H9 (cell line): ENCODE measurements around the gene IMMP2L. TPM values are rescaled to one million over a fixed set of nuclear protein-coding genes. Genes with fewer than 3 reads are reported as not detected.

Source experiments
- DNase-seq: peaks from one replicate; pipeline ENCODE4 v3.0.0-alpha.2; 2017
- H2AFZ ChIP-seq: one replicate; pipeline ENCODE4 v1.6.1; 2013; ENCODE audit warnings: mild to moderate bottlenecking, low read length, control low read depth, moderate library complexity
- H2AK5ac ChIP-seq: 2 replicates; pipeline ENCODE4 v1.6.1; 2013; ENCODE audit warnings: low read length, control low read depth, mixed read lengths; ENCODE audit not compliant: insufficient read length
- H2BK120ac ChIP-seq: one replicate; pipeline ENCODE4 v1.6.1; 2013; ENCODE audit warnings: low read depth, mild to moderate bottlenecking, low read length, control low read depth, inconsistent platforms; ENCODE audit not compliant: poor library complexity, severe bottlenecking
- H2BK12ac ChIP-seq: 2 replicates; pipeline ENCODE4 v1.6.1; 2013; ENCODE audit warnings: low read length, control low read depth, mixed read lengths, low read depth; ENCODE audit not compliant: insufficient read length
- H2BK15ac ChIP-seq: 2 replicates; pipeline ENCODE4 v1.6.1; 2013; ENCODE audit warnings: low read depth, low read length, control low read depth
- H2BK20ac ChIP-seq: one replicate; pipeline ENCODE4 v1.6.1; 2013; ENCODE audit warnings: low read depth, mild to moderate bottlenecking, low read length, control low read depth, inconsistent platforms; ENCODE audit not compliant: poor library complexity, severe bottlenecking
- H2BK5ac ChIP-seq: 2 replicates; pipeline ENCODE4 v1.6.1; 2013; ENCODE audit warnings: low read length, control low read depth, mixed read lengths; ENCODE audit not compliant: insufficient read length
- H3K14ac ChIP-seq: 2 replicates; pipeline ENCODE4 v1.6.1; 2013; ENCODE audit warnings: low read length, control low read depth; ENCODE audit not compliant: insufficient read depth
- H3K18ac ChIP-seq: 2 replicates; pipeline ENCODE4 v1.6.1; 2013; ENCODE audit warnings: low read depth, mild to moderate bottlenecking, mixed read lengths, low read length, control low read depth; ENCODE audit not compliant: insufficient read length
- H3K23ac ChIP-seq: 2 replicates; pipeline ENCODE4 v1.6.1; 2013; ENCODE audit warnings: low read length, control low read depth, mixed read lengths, low read depth; ENCODE audit not compliant: insufficient read length
- H3K23me2 ChIP-seq: 2 replicates; pipeline ENCODE4 v1.6.1; 2013; ENCODE audit warnings: low read depth, mild to moderate bottlenecking, mixed read lengths, low read length, control low read depth; ENCODE audit not compliant: insufficient read length, poor library complexity, severe bottlenecking
- H3K27ac ChIP-seq: 2 replicates; pipeline ENCODE4 v1.5.1; 2013; ENCODE audit warnings: low read length, control low read depth, mixed read lengths, low read depth; ENCODE audit not compliant: insufficient read length
- H3K27me3 ChIP-seq: 2 replicates; pipeline ENCODE4 v1.6.1; 2013; ENCODE audit warnings: low read length, control low read depth, inconsistent platforms; ENCODE audit not compliant: insufficient read depth
- H3K4ac ChIP-seq: 2 replicates; pipeline ENCODE4 v1.6.1; 2013; ENCODE audit warnings: low read depth, mild to moderate bottlenecking, control low read depth, inconsistent platforms, low read length, moderate library complexity
- H3K4me1 ChIP-seq: 2 replicates; pipeline ENCODE4 v1.6.1; 2013; ENCODE audit warnings: low read length, control low read depth, inconsistent platforms; ENCODE audit not compliant: insufficient read depth
- H3K4me2 ChIP-seq: 2 replicates; pipeline ENCODE4 v1.6.1; 2013; ENCODE audit warnings: low read length, control low read depth, mixed read lengths; ENCODE audit not compliant: insufficient read length, insufficient read depth
- H3K56ac ChIP-seq: 2 replicates; pipeline ENCODE4 v1.6.1; 2013; ENCODE audit warnings: low read depth, mild to moderate bottlenecking, mixed read lengths, low read length, control low read depth; ENCODE audit not compliant: insufficient read length
- H3K79me1 ChIP-seq: 2 replicates; pipeline ENCODE4 v1.6.1; 2013; ENCODE audit warnings: low read depth, mild to moderate bottlenecking, moderate library complexity, low read length, control low read depth, inconsistent platforms; ENCODE audit not compliant: insufficient read depth, poor library complexity, severe bottlenecking
- H3K79me2 ChIP-seq: 2 replicates; pipeline ENCODE4 v1.6.1; 2013; ENCODE audit warnings: low read length, control low read depth, inconsistent platforms; ENCODE audit not compliant: insufficient read depth
- H3K9ac ChIP-seq: 2 replicates; pipeline ENCODE4 v1.6.1; 2013; ENCODE audit warnings: low read length, control low read depth, mixed read lengths; ENCODE audit not compliant: insufficient read length; ENCODE audit errors: extremely low read depth
- H3K9me3 ChIP-seq: one replicate; pipeline ENCODE4 v1.6.1; 2013; ENCODE audit warnings: low read depth, low read length, inconsistent platforms; ENCODE audit not compliant: control insufficient read depth
- H3T11ph ChIP-seq: one replicate; pipeline ENCODE4 v1.6.1; 2013; ENCODE audit warnings: mild to moderate bottlenecking, low read length, control low read depth, inconsistent platforms
- H4K20me1 ChIP-seq: one replicate; pipeline ENCODE4 v1.6.1; 2013; ENCODE audit not compliant: control insufficient read depth, insufficient read length, insufficient read depth
- H4K5ac ChIP-seq: 2 replicates; pipeline ENCODE4 v1.6.1; 2013; ENCODE audit warnings: low read depth, mild to moderate bottlenecking, mixed read lengths, low read length, control low read depth; ENCODE audit not compliant: insufficient read length
- H4K8ac ChIP-seq: replicated peaks from 2 replicates; pipeline ENCODE4 v1.6.1; 2013; ENCODE audit warnings: low read length, control low read depth, mixed read lengths, low read depth; ENCODE audit not compliant: insufficient read length
- H4K91ac ChIP-seq: 2 replicates; pipeline ENCODE4 v1.6.1; 2013; ENCODE audit warnings: low read depth, mild to moderate bottlenecking, moderate library complexity, mixed read lengths, low read length, control low read depth; ENCODE audit not compliant: insufficient read length
- H3K27ac Mint-ChIP-seq, 3 experiments: 2 replicates in 2 of 3; 3 replicates in 1 of 3; pipeline ENCODE4 v1.8.0; 2020 to 2021; ENCODE audit warnings: mixed read lengths in 3 of 3, mild to moderate bottlenecking in 1 of 3, moderate library complexity in 1 of 3
- H3K27me3 Mint-ChIP-seq: 2 replicates; pipeline ENCODE4 v1.8.0; 2021; ENCODE audit warnings: low read depth, mild to moderate bottlenecking, moderate library complexity, mixed read lengths
- H3K36me3 Mint-ChIP-seq, 3 experiments: 2 replicates in 2 of 3; 3 replicates in 1 of 3; pipeline ENCODE4 v1.8.0; 2020 to 2021; ENCODE audit warnings: low read depth in 3 of 3, mixed read lengths in 3 of 3; ENCODE audit not compliant: insufficient read depth in 1 of 3
- H3K4me1 Mint-ChIP-seq, 2 experiments: 2 replicates each; pipeline ENCODE4 v1.8.0; 2020; ENCODE audit warnings: mixed read lengths in 2 of 2
- H3K4me3 Mint-ChIP-seq, 2 experiments: 2 replicates in 1 of 2; 3 replicates in 1 of 2; pipeline ENCODE4 v1.8.0; 2020 to 2021; ENCODE audit warnings: mild to moderate bottlenecking in 2 of 2, mixed read lengths in 2 of 2, moderate library complexity in 1 of 2
- H3K9me3 Mint-ChIP-seq, 2 experiments: 2 replicates in 1 of 2; 3 replicates in 1 of 2; pipeline ENCODE4 v1.8.0; 2020; ENCODE audit warnings: mild to moderate bottlenecking in 2 of 2, mixed read lengths in 2 of 2, moderate library complexity in 1 of 2
- CTCF ChIP-seq: fragments of 200-600 bp; sonication (generic); conservative IDR thresholded peaks from 3 replicates; pipeline ENCODE4 v1.8.0; 2021; ENCODE audit warnings: antibody characterized with exemption, mild to moderate bottlenecking
- WGBS: extraction: QIAGEN DNeasy Blood & Tissue Kit; methylation state at CpG from one replicate; pipeline ENCODE4 v1.1.7; 2013; ENCODE audit warnings: missing lambda C conversion rate, low lambda C conversion rate, mixed read lengths; ENCODE audit not compliant: insufficient read length; ENCODE audit errors: extremely low coverage; 5-methylcytosine and 5-hydroxymethylcytosine counted together
- total RNA-seq: library from RNA; stranded (reverse); gene quantifications from 2 replicates; pipeline ENCODE4 v1.2.1, GENCODE V29; 2021

IMMP2L gene
- total RNA-seq, 1 experiment from 2014 or later = 14.7 TPM

- peaks cover 3 to 8% of the 10 kb centered on the region in 2 experiments; a peak in 3 of 4 replicates for H3K4me1 Mint-ChIP-seq
- no peaks in the 10 kb centered on the region; the same call in 1 of the 2 replicates for H3K27me3 Mint-ChIP-seq
- Histone ChIP-seq H2BK120ac (no peak overlapping the region), H3K4me2 (no peak overlapping the region), H3K14ac (no peak overlapping the region), H2BK5ac (no peak overlapping the region), H3K27ac (no peak overlapping the region), H3K4me1 (no peaks in the 10 kb centered on the region), H4K91ac (no peak overlapping the region), H3K23me2 (no peaks in the 10 kb centered on the region), H4K5ac (no peak overlapping the region), H4K20me1 (no peaks in the 10 kb centered on the region), H3K23ac (no peak overlapping the region), H3K9me3 (no peaks in the 10 kb centered on the region), H3K27me3 (no peaks in the 10 kb centered on the region), H3K9ac (no peak overlapping the region), H2BK12ac (no peak overlapping the region), H3K56ac (no peak overlapping the region), H3K79me2 (no peaks in the 10 kb centered on the region), H2AFZ (no peak overlapping the region), H3K79me1 (no peaks in the 10 kb centered on the region), H2AK5ac (no peak overlapping the region), H2BK15ac (no peak overlapping the region), H4K8ac (no peak overlapping the region), H3K4ac (no peak overlapping the region), H3K18ac (no peak overlapping the region), H2BK20ac (no peak overlapping the region), H3T11ph (no peak overlapping the region)
- no peaks in the 10 kb centered on the region for H3K9me3 Mint-ChIP-seq
- TF ChIP-seq CTCF = no peak
- H3K4me3 Mint-ChIP-seq = no peak overlapping the region
- DNase-seq = no peak
- H3K27ac Mint-ChIP-seq = no peak overlapping the region
- H3K36me3 Mint-ChIP-seq = no peaks in the 10 kb centered on the region
- WGBS = no CpG with 5 or more reads among the region's 2 CpGs
Measured at GRCh38 chr7:110760341-110760740, 802.0 kb downstream of the IMMP2L start.
